ENCODE data around the gene TUG1.

- TF ChIP-seq AFF4 (CRISPR knock-in tag; IDR thresholded peaks at IDR 0.05) (no peak), NFIX (CRISPR knock-in tag; IDR thresholded peaks at IDR 0.05; ENCODE audit: low read depth) (no peak), POU5F1 (IDR thresholded peaks at IDR 0.05; ENCODE audit: borderline replicate concordance, low read depth, low read length, partially characterized antibody) (no peak)
These were observed 10.9 kb downstream of the TUG1 start for GRCh38 chr22:30979932-30980331.
